ENCODE results near the gene OR4D2. TPM values are rescaled to one million over a fixed set of nuclear protein-coding genes. Genes with fewer than 3 reads are reported as not detected.

OR4D2 gene
- total and polyA plus RNA-seq, 2 of the 8 experiments (the other 6 are each of a cell fraction or from before 2014, with no cell fraction given) = not detected

- Histone ChIP-seq H3K23me2 (ENCODE audit: low read depth, low read length) (no peaks in the 10 kb centered on the region; the same call in 1 of the 2 replicates), H3K14ac (ENCODE audit: insufficient read length) (no peak overlapping the region), H3K4ac (replicated peaks; ENCODE audit: insufficient read length, low read depth, low read length) (no peak overlapping the region), H3K23ac (ENCODE audit: insufficient read length) (no peak overlapping the region), H3K27me3 (replicated peaks in 1 of 4; ENCODE audit: control insufficient read depth in 3 of 4, extremely low read depth in 1 of 4, insufficient read depth in 3 of 4, low read length in 3 of 4) (no peaks in the 10 kb centered on the region), H2AFZ (ENCODE audit: low read length) (no peak overlapping the region), H3K18ac (ENCODE audit: extremely low read depth, low read length) (no peak overlapping the region), H2BK12ac (ENCODE audit: low read depth, low read length) (no peak overlapping the region), H3K9ac (replicated peaks in 1 of 4; ENCODE audit: extremely low read depth in 1 of 4, low read depth in 3 of 4, low read length in 3 of 4) (no peak overlapping the region), H4K20me1 (replicated peaks in 1 of 2; ENCODE audit: control insufficient read depth in 1 of 2, insufficient read depth in 2 of 2, low read length in 2 of 2) (no peaks in the 10 kb centered on the region), H3K4me2 (ENCODE audit: insufficient read depth in 1 of 2, low read depth in 2 of 2, low read length in 2 of 2) (no peak overlapping the region), H2BK120ac (replicated peaks; ENCODE audit: low read depth, low read length) (no peak overlapping the region), H2BK15ac (ENCODE audit: low read length) (no peak overlapping the region), H4K8ac (ENCODE audit: extremely low read depth, insufficient read depth, low read length) (no peak overlapping the region), H3K36me3 (ENCODE audit: control insufficient read depth in 2 of 4, insufficient read depth in 4 of 4, low read length in 3 of 4) (no peaks in the 10 kb centered on the region), H2BK20ac (ENCODE audit: low read length) (no peak overlapping the region), H2BK5ac (ENCODE audit: low read depth, low read length) (no peak overlapping the region), H3K4me3 (ENCODE audit: extremely low read depth in 1 of 4, insufficient read depth in 2 of 4, low read depth in 3 of 4, low read length in 4 of 4) (no peak overlapping the region), H3K79me2 (ENCODE audit: control insufficient read depth in 1 of 2, insufficient read depth in 2 of 2, low read length in 2 of 2) (no peaks in the 10 kb centered on the region), H3K56ac (replicated peaks; ENCODE audit: insufficient read length, low read depth, low read length) (no peak overlapping the region), H4K91ac (replicated peaks; ENCODE audit: insufficient read length, low read length) (no peak overlapping the region), H4K5ac (ENCODE audit: insufficient read length, low read depth, low read length) (no peak overlapping the region), H3K9me3 (ENCODE audit: insufficient read depth in 2 of 2, low read depth in 1 of 2, low read length in 1 of 2) (no peaks in the 10 kb centered on the region), H3K4me1 (replicated peaks in 1 of 4; ENCODE audit: control insufficient read depth in 3 of 4, insufficient read depth in 4 of 4, low read length in 3 of 4) (peaks cover 0 to 7% (median 2%) of the 10 kb centered on the region in 4 experiments; a peak in 4 of 7 replicates), H3K27ac (ENCODE audit: low read depth, low read length) (no peak overlapping the region), H2AK5ac (ENCODE audit: low read depth, low read length) (no peak overlapping the region), H3K79me1 (ENCODE audit: low read depth, low read length) (no peaks in the 10 kb centered on the region)
- DNase-seq (ENCODE audit: low read depth in 1 of 2, low spot score in 2 of 2) (no peak), FAIRE-seq (no peak)
- WGBS, 2 experiments (ENCODE audit: extremely low coverage in 1 of 2, insufficient coverage in 1 of 2, insufficient read length in 1 of 2, insufficient replicate concordance in 2 of 2, low coverage in 1 of 2, low lambda C conversion rate in 2 of 2, missing lambda C conversion rate in 1 of 2) = 84% methylated on average over 6 of the region's 6 CpGs; no CpG with 5 or more reads in 1 of the 2 experiments
- ChIA-PET POLR2A (ENCODE audit: partially characterized antibody) (no interaction called here), CTCF (ENCODE audit: partially characterized antibody) (interaction anchor here (0.6 to 3.0 kb wide), 3 partner anchors 13 to 252 kb away, joined by 3 to 14 read pairs (median 3); no protein-coding TSS in a partner anchor)
- TF ChIP-seq MAX (IDR thresholded peaks at IDR 0.05) (no peak), CTBP2 (IDR thresholded peaks at IDR 0.05; ENCODE audit: borderline replicate concordance, insufficient read depth, insufficient read length, low read length) (no peak), USF2 (IDR thresholded peaks at IDR 0.05; ENCODE audit: low read length) (no peak), SP4 (IDR thresholded peaks at IDR 0.05; ENCODE audit: low read length) (no peak)
Measured at GRCh38 chr17:58187063-58187462, 20.3 kb downstream of the OR4D2 start.
